Cardiac fibroblast (primary cell): ENCODE measurements around the gene KDM2A.
"Not testable (repeated sequence)": the region's sequence is repeated elsewhere in the genome, so short reads cannot be mapped to it uniquely, and the experiment has no call there.

Experiments
- DNase-seq, 2 donors: peaks; one replicate each; pipeline versions ENCODE4 v3.0.0 to v3.0.0-alpha.2; 2010; ENCODE audit warnings: low read depth in 2 of 2
- H3K4me3 ChIP-seq, 2 donors: replicated peaks in 1 of 2; 1 replicate in 1 of 2; 2 replicates in 1 of 2; pipeline ENCODE4 v1.5.1; 2011; ENCODE audit warnings: low read depth in 2 of 2, low read length in 2 of 2, mild to moderate bottlenecking in 2 of 2, moderate library complexity in 1 of 2
- CTCF ChIP-seq: IDR thresholded peaks from one replicate; pipeline ENCODE4 v1.5.1; 2011; ENCODE audit warnings: low read depth, mild to moderate bottlenecking, low read length, inconsistent platforms

Gene KDM2A

GRCh38 chr11:67179892-67180490 lies 60.9 kb downstream of the KDM2A start:
- no peak for DNase-seq
- no peak overlapping the region for H3K4me3 ChIP-seq
- TF ChIP-seq CTCF = no peak

- no peak for TF ChIP-seq CTCF
- H3K4me3 ChIP-seq = no peak overlapping the region
- DNase-seq = no peak
These were observed 75.0 kb downstream of the KDM2A start for GRCh38 chr11:67194096-67194495.

- peak in 1 of 2 donors; percentile 11 for DNase-seq
- H3K4me3 ChIP-seq = no peak overlapping the region
- TF ChIP-seq CTCF = no peak
These were observed 77.0 kb downstream of the KDM2A start for GRCh38 chr11:67195971-67196456.

- H3K4me3 ChIP-seq = no peak overlapping the region
- no peak for DNase-seq
- TF ChIP-seq CTCF = no peak
These were observed 78.5 kb downstream of the KDM2A start for GRCh38 chr11:67197606-67198005.

- DNase-seq = peak in 1 of 2 donors; percentile 9
- not testable (repeated sequence) for H3K4me3 ChIP-seq
These were observed 79.7 kb downstream of the KDM2A start for GRCh38 chr11:67198781-67199180.

- no peak for TF ChIP-seq CTCF
- no peak overlapping the region for H3K4me3 ChIP-seq
- DNase-seq = no peak
These were observed 80.7 kb downstream of the KDM2A start for GRCh38 chr11:67199751-67200150.

- no peak for DNase-seq
- TF ChIP-seq CTCF = no peak
- H3K4me3 ChIP-seq = no peak overlapping the region
These were observed 83.0 kb downstream of the KDM2A start for GRCh38 chr11:67202028-67202427.
